T-helper 2 cell treated with Interferon-gamma antibody and Interleukin-4, amounts not matched to agents 5 μg/mL and 100 μg/mL, for 36 hours (primary cell): ENCODE results near the gene TRPV3.

Source experiments
- DNase-seq: peaks from one replicate; pipeline ENCODE4 v3.0.0; 2021; ENCODE audit warnings: low spot score
- H3K27ac Mint-ChIP-seq: one replicate; pipeline ENCODE4 v1.8.0; 2021; ENCODE audit warnings: mild to moderate bottlenecking, mixed read lengths
- H3K27me3 Mint-ChIP-seq: one replicate; pipeline ENCODE4 v1.8.0; 2021; ENCODE audit warnings: low read depth, mixed read lengths
- H3K36me3 Mint-ChIP-seq: one replicate; pipeline ENCODE4 v1.8.0; 2021; ENCODE audit warnings: low read depth, mixed read lengths
- H3K4me1 Mint-ChIP-seq: one replicate; pipeline ENCODE4 v1.8.0; 2021; ENCODE audit warnings: low read depth, mixed read lengths
- H3K4me3 Mint-ChIP-seq: one replicate; pipeline ENCODE4 v1.8.0; 2022; ENCODE audit warnings: mild to moderate bottlenecking, moderate library complexity, mixed read lengths
- H3K9me3 Mint-ChIP-seq: one replicate; pipeline ENCODE4 v1.8.0; 2021; ENCODE audit warnings: mixed read lengths

TRPV3 gene

GRCh38 chr17:3557768-3558583 lies at the start of gene TRPV3:
TSS of gene TRPV3 (minus strand) at chr17:3557812. CDS start at chr17:3554850, 2,962 bp downstream.
- peak within 1 kb of the TSS; percentile 76 for H3K27ac Mint-ChIP-seq

GRCh38 chr17:3603870-3604259 lies 46.3 kb upstream of the TRPV3 start:
- Mint-ChIP-seq H3K4me1 (no peaks in the 10 kb centered on the region), H3K4me3 (no peak overlapping the region), H3K27me3 (no peaks in the 10 kb centered on the region), H3K27ac (no peak overlapping the region), H3K36me3 (peaks cover 6% of the 10 kb centered on the region), H3K9me3 (no peaks in the 10 kb centered on the region)
- no peak for DNase-seq

More at GRCh38 chr17:3557768-3558583, at the start of gene TRPV3:
- DNase-seq, result peak; percentile 54
- Mint-ChIP-seq H3K27me3 (no peaks in the 10 kb centered on the region), H3K9me3 (no peaks in the 10 kb centered on the region), H3K4me3 (no peak within 1 kb of the TSS), H3K4me1 (peaks cover 8% of the 10 kb centered on the region), H3K36me3 (no peaks in the 10 kb centered on the region)

GRCh38 chr17:3603119-3603869 lies 45.7 kb upstream of the TRPV3 start:
- Mint-ChIP-seq H3K4me1 (no peaks in the 10 kb centered on the region), H3K27me3 (no peaks in the 10 kb centered on the region), H3K9me3 (no peaks in the 10 kb centered on the region), H3K27ac (no peak overlapping the region), H3K36me3 (peaks cover 4% of the 10 kb centered on the region), H3K4me3 (no peak overlapping the region)
- DNase-seq, result no peak

GRCh38 chr17:3602499-3602898 lies 44.9 kb upstream of the TRPV3 start:
- Mint-ChIP-seq H3K27ac (no peak overlapping the region), H3K36me3 (peaks cover 2% of the 10 kb centered on the region), H3K4me1 (no peaks in the 10 kb centered on the region), H3K4me3 (no peak overlapping the region), H3K9me3 (no peaks in the 10 kb centered on the region), H3K27me3 (no peaks in the 10 kb centered on the region)
- DNase-seq, result no peak

- Mint-ChIP-seq H3K27ac (no peak overlapping the region), H3K4me1 (no peaks in the 10 kb centered on the region), H3K9me3 (no peaks in the 10 kb centered on the region), H3K27me3 (no peaks in the 10 kb centered on the region), H3K36me3 (peaks cover 2% of the 10 kb centered on the region), H3K4me3 (no peak overlapping the region)
- DNase-seq, result no peak
Measured at GRCh38 chr17:3600529-3601205, 43.1 kb upstream of the TRPV3 start.

- Mint-ChIP-seq H3K9me3 (no peaks in the 10 kb centered on the region), H3K4me1 (no peaks in the 10 kb centered on the region), H3K4me3 (no peak overlapping the region), H3K27ac (no peak overlapping the region), H3K36me3 (peaks cover 2% of the 10 kb centered on the region), H3K27me3 (no peaks in the 10 kb centered on the region)
- DNase-seq, result no peak
Measured at GRCh38 chr17:3598078-3598477, 40.5 kb upstream of the TRPV3 start.

- no peaks in the 10 kb centered on the region for H3K27me3 Mint-ChIP-seq
- H3K4me1 Mint-ChIP-seq, result no peaks in the 10 kb centered on the region
- no peak overlapping the region for H3K27ac Mint-ChIP-seq
- no peak overlapping the region for H3K4me3 Mint-ChIP-seq
- DNase-seq, result no peak
- H3K9me3 Mint-ChIP-seq, result no peaks in the 10 kb centered on the region
- peaks cover 2% of the 10 kb centered on the region for H3K36me3 Mint-ChIP-seq
Measured at GRCh38 chr17:3596804-3597464, 39.3 kb upstream of the TRPV3 start.

- no peak overlapping the region for H3K4me3 Mint-ChIP-seq
- H3K27me3 Mint-ChIP-seq, result no peaks in the 10 kb centered on the region
- H3K9me3 Mint-ChIP-seq, result no peaks in the 10 kb centered on the region
- H3K4me1 Mint-ChIP-seq, result no peaks in the 10 kb centered on the region
- no peak overlapping the region for H3K27ac Mint-ChIP-seq
- H3K36me3 Mint-ChIP-seq, result no peaks in the 10 kb centered on the region
- DNase-seq, result no peak
Measured at GRCh38 chr17:3594976-3595375, 37.4 kb upstream of the TRPV3 start.

GRCh38 chr17:3594051-3594800 lies 36.6 kb upstream of the TRPV3 start:
- no peaks in the 10 kb centered on the region for H3K27me3 Mint-ChIP-seq
- H3K27ac Mint-ChIP-seq, result no peak overlapping the region
- no peak overlapping the region for H3K4me3 Mint-ChIP-seq
- no peaks in the 10 kb centered on the region for H3K4me1 Mint-ChIP-seq
- DNase-seq, result no peak
- H3K36me3 Mint-ChIP-seq, result peaks cover 3% of the 10 kb centered on the region
- no peaks in the 10 kb centered on the region for H3K9me3 Mint-ChIP-seq

GRCh38 chr17:3593384-3593783 lies 35.8 kb upstream of the TRPV3 start:
- Mint-ChIP-seq H3K36me3 (peaks cover 3% of the 10 kb centered on the region), H3K27ac (no peak overlapping the region)

GRCh38 chr17:3592216-3592860 lies 34.7 kb upstream of the TRPV3 start:
- no peaks in the 10 kb centered on the region for H3K27me3 Mint-ChIP-seq
- H3K27ac Mint-ChIP-seq, result no peak overlapping the region
- H3K4me3 Mint-ChIP-seq, result no peak overlapping the region
- H3K4me1 Mint-ChIP-seq, result no peaks in the 10 kb centered on the region
- no peak for DNase-seq
- peaks cover 3% of the 10 kb centered on the region for H3K36me3 Mint-ChIP-seq
- no peaks in the 10 kb centered on the region for H3K9me3 Mint-ChIP-seq

More at GRCh38 chr17:3593384-3593783, 35.8 kb upstream of the TRPV3 start:
- no peaks in the 10 kb centered on the region for H3K27me3 Mint-ChIP-seq
- no peaks in the 10 kb centered on the region for H3K4me1 Mint-ChIP-seq
- no peak overlapping the region for H3K4me3 Mint-ChIP-seq
- no peaks in the 10 kb centered on the region for H3K9me3 Mint-ChIP-seq
- no peak for DNase-seq

- no peak for DNase-seq
- Mint-ChIP-seq H3K4me3 (no peak overlapping the region), H3K4me1 (no peaks in the 10 kb centered on the region), H3K9me3 (no peaks in the 10 kb centered on the region), H3K36me3 (peaks cover 7% of the 10 kb centered on the region), H3K27me3 (no peaks in the 10 kb centered on the region), H3K27ac (no peak overlapping the region)
Measured at GRCh38 chr17:3590768-3591167, 33.2 kb upstream of the TRPV3 start.

GRCh38 chr17:3590231-3590630 lies 32.6 kb upstream of the TRPV3 start:
- Mint-ChIP-seq H3K9me3 (no peaks in the 10 kb centered on the region), H3K4me3 (no peak overlapping the region), H3K27ac (no peak overlapping the region), H3K27me3 (no peaks in the 10 kb centered on the region), H3K4me1 (no peaks in the 10 kb centered on the region), H3K36me3 (peaks cover 7% of the 10 kb centered on the region)
- no peak for DNase-seq
